GM12891 (cell line): Measurements from ENCODE around the gene CS.
A peak's percentile ranks its signal among the peaks of the same experiment; 100 is the strongest.
"Not testable (repeated sequence)": the region's sequence is repeated elsewhere in the genome, so short reads cannot be mapped to it uniquely, and the experiment has no call there.

Experiments
- DNase-seq: peaks from one replicate; pipeline ENCODE4 v3.0.0; 2011; ENCODE audit warnings: low spot score; ENCODE audit not compliant: insufficient read length
- FAIRE-seq: peaks from 2 replicates; lab custom pipeline; 2011; peaks lifted over from hg19 to GRCh38; lab: Jason Lieb, UNC
- PAX5 ChIP-seq: IDR thresholded peaks from 2 replicates; pipeline ENCODE4 v1.6.1; 2011; ENCODE audit warnings: low read length, moderate library complexity, mild to moderate bottlenecking; ENCODE audit not compliant: insufficient read depth, severe bottlenecking
- POLR2A ChIP-seq: IDR thresholded peaks from 2 replicates; pipeline ENCODE4 v1.6.1; 2011; ENCODE audit warnings: low read depth, low read length, control low read depth
- POLR2AphosphoS5 ChIP-seq: IDR thresholded peaks from 2 replicates; pipeline ENCODE4 v1.6.1; 2011; ENCODE audit warnings: low read depth, low read length, control low read depth
- POU2F2 ChIP-seq: IDR thresholded peaks from 2 replicates; pipeline ENCODE4 v1.6.1; 2011; ENCODE audit warnings: low read depth, mild to moderate bottlenecking, control low read depth, low read length, moderate library complexity
- SPI1 ChIP-seq: IDR thresholded peaks from 2 replicates; pipeline ENCODE4 v1.6.1; 2011; ENCODE audit warnings: low read depth, low read length, control low read depth
- TAF1 ChIP-seq: IDR thresholded peaks from 2 replicates; pipeline ENCODE4 v1.6.1; 2011; ENCODE audit warnings: low read depth, low read length, control low read depth

The CS gene

GRCh38 chr12:56334490-56334793 is 34.3 kb upstream of the CS start:
- no peak for TF ChIP-seq POU2F2

GRCh38 chr12:56333679-56334489 is 33.8 kb upstream of the CS start, which contains the start of gene PAN2:
PAN2 (minus strand) TSS chr12:56334000; CDS start chr12:56333094, 906 bp downstream.
- peak; percentile 80 for FAIRE-seq
- DNase-seq: peak; percentile 94
- peak; percentile 86 for TF ChIP-seq POLR2A
- TF ChIP-seq PAX5: no peak
- TF ChIP-seq TAF1: peak; percentile 83
- peak; percentile 85 for TF ChIP-seq POLR2AphosphoS5
- TF ChIP-seq POU2F2: peak; percentile 63; the same call in 1 of the 2 replicates
- TF ChIP-seq SPI1: peak; percentile 15; the same call in 1 of the 2 replicates

More at GRCh38 chr12:56334490-56334793, 34.3 kb upstream of the CS start:
- FAIRE-seq: no peak
- DNase-seq: no peak

- TF ChIP-seq POLR2A: peak; percentile 65; the same call in 1 of the 2 replicates
- TF ChIP-seq POLR2AphosphoS5: peak; percentile 30; the same call in 1 of the 2 replicates
- no peak for TF ChIP-seq POU2F2
- TF ChIP-seq SPI1: no peak
- DNase-seq (no peak), FAIRE-seq (no peak)
Measured at GRCh38 chr12:56333197-56333678, 33.1 kb upstream of the CS start.

DNA sequence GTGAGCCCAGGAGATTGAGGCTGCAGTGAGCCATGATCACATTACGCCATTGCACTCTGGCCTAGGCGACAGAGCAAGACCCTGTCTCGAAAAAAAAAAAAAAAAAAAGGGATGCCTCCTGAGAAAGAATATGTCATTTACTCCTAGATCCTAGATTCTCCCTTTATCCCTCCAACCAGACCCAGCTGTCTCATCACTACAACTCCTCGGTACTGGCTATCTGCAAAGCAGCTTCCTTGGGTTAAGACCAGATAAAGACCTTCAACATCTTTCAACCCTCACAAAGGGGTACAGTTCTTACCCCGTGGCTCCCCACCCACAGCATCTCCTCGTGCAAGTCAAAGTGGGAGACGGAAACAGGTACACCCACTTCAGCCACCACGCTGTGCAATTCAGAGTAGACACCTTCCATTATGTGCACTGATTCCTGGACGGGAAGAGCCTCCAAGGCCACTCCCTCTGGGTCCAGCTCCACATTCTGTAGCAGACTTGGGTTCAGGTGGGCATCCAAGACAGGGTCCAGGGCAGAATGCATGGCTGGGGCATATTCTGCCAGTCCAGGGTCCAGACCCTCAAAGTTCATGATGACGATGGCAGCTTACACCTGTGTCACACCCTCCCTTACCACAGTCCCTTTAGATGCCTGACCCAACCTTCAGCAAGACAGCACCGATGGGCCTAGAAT is 32.5 kb upstream of the CS start:
- FAIRE-seq (peak; percentile 71), DNase-seq (no peak)
- TF ChIP-seq PAX5 (no peak), POLR2A (no peak), SPI1 (no peak), POU2F2 (no peak), POLR2AphosphoS5 (no peak), TAF1 (no peak)

DNA sequence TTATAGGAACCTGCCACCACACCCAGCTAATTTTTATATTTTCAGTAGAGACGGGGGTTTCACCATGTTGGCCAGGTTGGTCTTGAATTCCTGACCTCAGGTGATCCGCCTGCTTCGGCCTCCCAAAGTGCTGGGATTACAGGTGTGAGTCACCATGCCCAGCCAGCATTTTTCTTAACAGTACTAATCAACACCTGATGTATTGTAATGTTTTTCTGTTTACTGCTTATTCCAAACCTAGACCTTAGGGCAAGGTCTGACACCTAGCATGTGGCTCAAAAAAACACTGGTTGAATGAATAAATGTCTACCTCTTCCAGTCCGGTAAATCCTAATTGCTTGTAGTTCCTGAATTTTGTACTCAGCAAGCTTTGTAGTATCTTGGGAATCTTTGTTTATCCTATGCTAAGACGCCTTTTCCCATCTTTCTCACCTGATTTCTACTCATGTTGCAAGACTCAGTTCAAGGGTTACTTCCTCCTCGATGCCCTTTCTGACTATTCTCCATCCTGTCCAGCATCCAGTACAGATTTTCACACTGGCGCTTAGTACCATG is 30.9 kb upstream of the CS start:
- FAIRE-seq: no peak

DNA sequence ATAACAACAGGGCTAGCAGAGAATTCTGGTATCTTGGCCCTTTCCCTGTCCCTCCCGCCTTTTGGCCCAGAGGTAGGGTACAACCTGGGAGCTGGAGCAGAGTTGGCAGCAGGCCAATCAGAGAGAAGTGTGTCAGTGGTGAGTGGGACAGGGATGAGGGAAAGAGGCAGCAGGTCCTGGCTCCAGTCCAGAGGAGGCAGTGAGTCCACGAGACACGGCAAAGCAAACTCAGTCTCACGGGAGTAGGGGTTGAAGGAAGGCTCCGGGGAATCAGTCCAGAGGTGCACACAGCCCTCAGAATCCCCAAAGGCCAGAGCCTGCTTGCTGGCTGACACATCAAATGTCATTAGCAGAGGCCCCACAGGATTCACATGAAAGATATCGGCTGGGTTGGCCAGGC is 26.4 kb upstream of the CS start:
- TF ChIP-seq POU2F2 (no peak), TAF1 (no peak), SPI1 (no peak), PAX5 (no peak), POLR2A (no peak), POLR2AphosphoS5 (no peak)
- FAIRE-seq (no peak), DNase-seq (no peak)

More for the DNA sequence above, 30.9 kb upstream of the CS start:
- DNase-seq: no peak
- TF ChIP-seq TAF1 (no peak), SPI1 (no peak), PAX5 (no peak), POLR2AphosphoS5 (no peak), POU2F2 (no peak), POLR2A (no peak)

- no peak for FAIRE-seq
- no peak for TF ChIP-seq TAF1
- TF ChIP-seq POU2F2: no peak
- no peak for TF ChIP-seq POLR2AphosphoS5
- no peak for TF ChIP-seq POLR2A
- no peak for TF ChIP-seq PAX5
- TF ChIP-seq SPI1: no peak
Measured at GRCh38 chr12:56326126-56326525, 26.0 kb upstream of the CS start.

GRCh38 chr12:56324206-56324605 is 24.1 kb upstream of the CS start:
- FAIRE-seq (no peak), DNase-seq (no peak)
- TF ChIP-seq SPI1 (no peak), POLR2AphosphoS5 (no peak)

More at GRCh38 chr12:56326126-56326525, 26.0 kb upstream of the CS start:
- no peak for DNase-seq

- not testable (repeated sequence) for FAIRE-seq, DNase-seq
Measured at GRCh38 chr12:56321610-56322009, 21.5 kb upstream of the CS start.

GRCh38 chr12:56321027-56321426 is 20.9 kb upstream of the CS start:
- DNase-seq (no peak), FAIRE-seq (no peak)
- TF ChIP-seq POLR2A: no peak
- TF ChIP-seq SPI1: no peak
- TF ChIP-seq PAX5: no peak
- no peak for TF ChIP-seq POU2F2
- TF ChIP-seq POLR2AphosphoS5: no peak
- no peak for TF ChIP-seq TAF1
